CD14-positive monocyte (primary cell): ENCODE results near the gene DLGAP1. TPM values are rescaled to one million over a fixed set of nuclear protein-coding genes. Genes with fewer than 3 reads are reported as not detected.

Experiments used
- DNase-seq, 3 donors: peaks; one replicate each; pipeline ENCODE4 v3.0.0-alpha.2; 2011 to 2022
- H2AFZ ChIP-seq: 2 replicates; pipeline ENCODE4 v1.6.0; 2012; ENCODE audit warnings: mild to moderate bottlenecking, low read depth, low read length, inconsistent platforms; ENCODE audit not compliant: insufficient read depth, poor library complexity, severe bottlenecking
- H3K27ac ChIP-seq, 2 donors: 1 replicate in 1 of 2; 2 replicates in 1 of 2; pipeline ENCODE4 v1.5.1; 2012 to 2013; ENCODE audit warnings: low read length in 2 of 2, control low read depth in 1 of 2, inconsistent platforms in 1 of 2, low read depth in 1 of 2, mild to moderate bottlenecking in 1 of 2
- H3K27me3 ChIP-seq, 2 donors: one replicate each; pipeline versions ENCODE4 v1.6.0 to v1.6.1; 2011 to 2013; ENCODE audit warnings: low read length in 2 of 2; ENCODE audit not compliant: control insufficient read depth in 2 of 2, insufficient read depth in 2 of 2
- H3K36me3 ChIP-seq, 2 donors: replicated peaks in 1 of 2; 1 replicate in 1 of 2; 2 replicates in 1 of 2; pipeline versions ENCODE4 v1.5.1 to v1.6.1; 2012 to 2013; ENCODE audit warnings: low read length in 2 of 2, control low read depth in 1 of 2, inconsistent platforms in 1 of 2, mild to moderate bottlenecking in 1 of 2; ENCODE audit not compliant: insufficient read depth in 2 of 2, control insufficient read depth in 1 of 2
- H3K4me1 ChIP-seq, 2 donors: 1 replicate in 1 of 2; 2 replicates in 1 of 2; pipeline versions ENCODE4 v1.5.1 to v1.6.1; 2012 to 2013; ENCODE audit warnings: low read length in 2 of 2, control low read depth in 1 of 2, inconsistent platforms in 1 of 2, mild to moderate bottlenecking in 1 of 2, moderate library complexity in 1 of 2; ENCODE audit not compliant: insufficient read depth in 2 of 2, control insufficient read depth in 1 of 2
- H3K4me2 ChIP-seq: replicated peaks from 2 replicates; pipeline ENCODE3; 2012; ENCODE audit warnings: low read length, moderate library complexity, mild to moderate bottlenecking; ENCODE audit not compliant: poor library complexity, severe bottlenecking; ENCODE audit errors: extremely low read depth
- H3K4me3 ChIP-seq, 3 experiments: fragments of 200-600 bp in 1 of 3; sonication (generic) in 1 of 3; replicated peaks in 1 of 3; 1 replicate in 2 of 3; 2 replicates in 1 of 3; pipeline ENCODE4 v1.5.1; 2011 to 2013; ENCODE audit warnings: low read length in 3 of 3, mild to moderate bottlenecking in 3 of 3, control low read depth in 2 of 3, low read depth in 2 of 3, inconsistent platforms in 1 of 3, moderate library complexity in 1 of 3
- H3K79me2 ChIP-seq: 2 replicates; pipeline ENCODE4 v1.6.0; 2012; ENCODE audit warnings: mild to moderate bottlenecking, control low read depth, inconsistent platforms, low read length, moderate library complexity; ENCODE audit not compliant: insufficient read depth
- H3K9ac ChIP-seq: 2 replicates; pipeline ENCODE4 v1.6.0; 2017; ENCODE audit warnings: low read length, mild to moderate bottlenecking; ENCODE audit not compliant: insufficient read depth, poor library complexity, severe bottlenecking
- H3K9me3 ChIP-seq, 2 donors: replicated peaks in 1 of 2; 1 replicate in 1 of 2; 2 replicates in 1 of 2; pipeline versions ENCODE4 v1.5.1 to v1.6.1; 2012 to 2013; ENCODE audit warnings: low read length in 2 of 2, control low read depth in 1 of 2; ENCODE audit not compliant: control insufficient read depth in 1 of 2, insufficient read depth in 1 of 2
- H4K20me1 ChIP-seq: 2 replicates; pipeline ENCODE4 v1.6.0; 2012; ENCODE audit warnings: mild to moderate bottlenecking, low read length, control low read depth, moderate library complexity; ENCODE audit not compliant: insufficient read depth
- H3K27ac Mint-ChIP-seq, 7 donors: one replicate each; pipeline ENCODE4 v1.8.0; 2020; ENCODE audit warnings: mild to moderate bottlenecking in 7 of 7, mixed read lengths in 7 of 7, moderate library complexity in 6 of 7, inconsistent platforms in 2 of 7
- H3K27me3 Mint-ChIP-seq, 3 donors: one replicate each; pipeline ENCODE4 v1.8.0; 2021 to 2022; ENCODE audit warnings: low read depth in 3 of 3, mild to moderate bottlenecking in 3 of 3, mixed read lengths in 3 of 3, moderate library complexity in 3 of 3, inconsistent platforms in 1 of 3
- H3K36me3 Mint-ChIP-seq, 2 donors: one replicate each; pipeline ENCODE4 v1.8.0; 2020; ENCODE audit warnings: mixed read lengths in 2 of 2, inconsistent platforms in 1 of 2, mild to moderate bottlenecking in 1 of 2
- H3K4me1 Mint-ChIP-seq: one replicate; pipeline ENCODE4 v1.8.0; 2020; ENCODE audit warnings: mild to moderate bottlenecking, mixed read lengths
- H3K4me3 Mint-ChIP-seq, 2 donors: one replicate each; pipeline ENCODE4 v1.8.0; 2020; ENCODE audit warnings: mild to moderate bottlenecking in 2 of 2, mixed read lengths in 2 of 2, moderate library complexity in 1 of 2
- H3K9me3 Mint-ChIP-seq, 7 donors: one replicate each; pipeline ENCODE4 v1.8.0; 2020 to 2022; ENCODE audit warnings: mixed read lengths in 7 of 7, mild to moderate bottlenecking in 6 of 7, moderate library complexity in 6 of 7, inconsistent platforms in 2 of 7
- WGBS: methylation state at CpG from one replicate; pipeline ENCODE4 v1.1.5; 2013; ENCODE audit warnings: missing lambda C conversion rate; ENCODE audit not compliant: insufficient coverage; 5-methylcytosine and 5-hydroxymethylcytosine counted together
- intact Hi-C, 2 donors: fragments of 100-400 bp; cut with micrococcal nuclease; formaldehyde crosslinking; loops; one replicate each; pipeline versions ENCODE4 v1.15.0 to v1.15.1; 2023
- polyA plus RNA-seq, 3 donors: library from polyadenylated mRNA; depleted of rRNA in 1 of 3; unstranded in 2 of 3; stranded (reverse) in 1 of 3; fragments of 300-500 nt in 2 of 3; fragments of >200 nt in 1 of 3; fragmentation: Illumina TruSeq in 2 of 3; gene quantifications; 1 replicate in 2 of 3; 2 replicates in 1 of 3; pipeline ENCODE4 v1.2.3, GENCODE V29; 2012 to 2021
- TF ChIP-seq, protein P1 (sequence below): fragments of 200-600 bp; IDR thresholded peaks from one replicate; pipeline ENCODE4 v1.8.0; 2022; ENCODE audit warnings: antibody characterized with exemption, mild to moderate bottlenecking

Gene DLGAP1
- polyA plus RNA-seq, 3 donors: 0.09 to 0.42 TPM; not detected in 1

DNA sequence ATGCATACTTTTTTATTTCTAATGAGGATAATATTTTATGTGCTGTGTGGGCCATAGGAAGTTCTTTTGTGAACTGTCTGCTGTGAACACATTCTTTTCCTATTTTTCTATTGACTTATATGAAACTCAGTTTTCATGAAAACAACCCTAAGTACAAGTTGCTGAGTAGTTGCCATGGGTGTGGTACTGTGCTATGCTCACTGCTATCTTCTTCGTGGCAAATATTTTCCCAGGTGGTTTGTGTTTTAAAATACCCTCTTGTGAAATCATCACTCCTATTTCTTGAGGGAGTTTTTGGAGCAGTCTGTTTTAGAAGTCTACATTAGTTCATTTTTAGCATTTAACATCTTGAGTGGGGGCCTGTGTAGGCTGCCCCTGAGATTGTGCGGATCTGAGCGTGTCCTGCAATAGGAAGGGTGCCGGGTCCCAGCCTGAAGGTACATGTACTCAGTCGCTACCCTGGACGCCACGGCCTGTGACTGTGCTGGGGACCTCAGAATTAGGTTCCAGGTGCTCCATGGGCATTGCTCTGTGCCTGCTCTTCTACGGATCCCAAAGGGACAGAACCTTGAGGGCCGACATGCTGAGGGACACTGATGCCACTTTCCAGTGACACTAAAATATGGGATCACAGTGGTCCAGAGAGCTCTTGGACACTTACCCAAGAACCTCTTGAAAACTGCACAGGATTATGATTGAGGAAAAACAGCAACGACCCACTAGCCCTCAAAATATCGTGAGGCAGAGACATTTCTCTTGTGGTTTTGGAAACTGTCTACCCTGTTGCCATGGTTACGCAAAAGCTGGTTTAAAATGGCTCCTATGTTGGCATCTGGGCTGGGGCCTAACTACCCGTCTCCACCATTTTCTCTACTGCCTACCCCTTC is 524.7 kb downstream of the DLGAP1 start:
- WGBS: 91% methylated on average over 12 of the region's 13 CpGs

DNA sequence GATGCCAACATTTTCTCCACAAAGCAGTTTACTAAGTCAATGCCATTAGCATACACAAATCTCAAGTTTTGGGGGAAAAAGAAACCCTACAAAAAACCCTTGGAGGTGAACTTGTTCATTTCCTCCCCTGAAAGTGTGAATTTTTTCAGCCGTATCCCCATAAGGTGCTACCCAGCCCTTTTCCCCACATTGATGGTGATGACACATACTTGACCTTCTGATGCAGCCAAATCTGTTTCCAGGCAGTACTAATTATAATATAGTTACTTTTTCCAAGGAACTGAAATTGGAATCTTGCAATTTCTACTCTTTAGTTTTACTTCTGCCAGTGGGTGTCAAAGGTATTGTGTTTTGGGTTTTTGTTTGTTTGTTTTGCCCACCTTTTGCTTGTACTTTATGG is 530.7 kb downstream of the DLGAP1 start:
- no peaks in the 10 kb centered on the region for H3K79me2 ChIP-seq
- no peaks in the 10 kb centered on the region for H3K36me3 ChIP-seq
- H3K9ac ChIP-seq: no peak overlapping the region
- H3K36me3 Mint-ChIP-seq: no peaks in the 10 kb centered on the region
- no peak overlapping the region for H3K27ac Mint-ChIP-seq
- H3K4me3 ChIP-seq: no peak overlapping the region
- no CpG with 5 or more reads among the region's 1 CpG for WGBS
- no peaks in the 10 kb centered on the region for H4K20me1 ChIP-seq
- H2AFZ ChIP-seq: no peak overlapping the region
- no peak overlapping the region for H3K4me3 Mint-ChIP-seq
- peaks cover 0 to 7% (median 4%) of the 10 kb centered on the region in 3 donors for H3K27me3 Mint-ChIP-seq
- no peaks in the 10 kb centered on the region for H3K9me3 ChIP-seq
- TF ChIP-seq, protein P1, sequence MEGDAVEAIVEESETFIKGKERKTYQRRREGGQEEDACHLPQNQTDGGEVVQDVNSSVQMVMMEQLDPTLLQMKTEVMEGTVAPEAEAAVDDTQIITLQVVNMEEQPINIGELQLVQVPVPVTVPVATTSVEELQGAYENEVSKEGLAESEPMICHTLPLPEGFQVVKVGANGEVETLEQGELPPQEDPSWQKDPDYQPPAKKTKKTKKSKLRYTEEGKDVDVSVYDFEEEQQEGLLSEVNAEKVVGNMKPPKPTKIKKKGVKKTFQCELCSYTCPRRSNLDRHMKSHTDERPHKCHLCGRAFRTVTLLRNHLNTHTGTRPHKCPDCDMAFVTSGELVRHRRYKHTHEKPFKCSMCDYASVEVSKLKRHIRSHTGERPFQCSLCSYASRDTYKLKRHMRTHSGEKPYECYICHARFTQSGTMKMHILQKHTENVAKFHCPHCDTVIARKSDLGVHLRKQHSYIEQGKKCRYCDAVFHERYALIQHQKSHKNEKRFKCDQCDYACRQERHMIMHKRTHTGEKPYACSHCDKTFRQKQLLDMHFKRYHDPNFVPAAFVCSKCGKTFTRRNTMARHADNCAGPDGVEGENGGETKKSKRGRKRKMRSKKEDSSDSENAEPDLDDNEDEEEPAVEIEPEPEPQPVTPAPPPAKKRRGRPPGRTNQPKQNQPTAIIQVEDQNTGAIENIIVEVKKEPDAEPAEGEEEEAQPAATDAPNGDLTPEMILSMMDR: no peak
- H3K4me1 Mint-ChIP-seq: no peaks in the 10 kb centered on the region
- H3K4me1 ChIP-seq: no peaks in the 10 kb centered on the region
- H3K9me3 Mint-ChIP-seq: peaks cover 0 to 3% (median 0%) of the 10 kb centered on the region in 7 donors
- intact Hi-C loops: no loop called here
- no peaks in the 10 kb centered on the region for H3K27me3 ChIP-seq
- no peak overlapping the region for H3K4me2 ChIP-seq
- no peak for DNase-seq
- H3K27ac ChIP-seq: no peak overlapping the region

More for the DNA sequence above, 524.7 kb downstream of the DLGAP1 start:
- no peaks in the 10 kb centered on the region for H3K9me3 ChIP-seq
- H3K27me3 Mint-ChIP-seq: peaks cover 0 to 4% (median 2%) of the 10 kb centered on the region in 3 donors
- H3K4me3 ChIP-seq: no peak overlapping the region
- H3K4me3 Mint-ChIP-seq: no peak overlapping the region
- no peaks in the 10 kb centered on the region for H3K36me3 Mint-ChIP-seq
- TF ChIP-seq, protein P1: no peak
- no peaks in the 10 kb centered on the region for H3K36me3 ChIP-seq
- H3K9ac ChIP-seq: no peak overlapping the region
- no peaks in the 10 kb centered on the region for H3K4me1 Mint-ChIP-seq
- intact Hi-C loops: no loop called here
- H3K4me2 ChIP-seq: no peak overlapping the region
- no peaks in the 10 kb centered on the region for H3K79me2 ChIP-seq
- H3K27ac ChIP-seq: no peak overlapping the region
- no peaks in the 10 kb centered on the region for H4K20me1 ChIP-seq
- no peaks in the 10 kb centered on the region for H3K4me1 ChIP-seq
- H3K27ac Mint-ChIP-seq: no peak overlapping the region
- no peak for DNase-seq
- no peak overlapping the region for H2AFZ ChIP-seq
- peaks cover 0 to 3% (median 0%) of the 10 kb centered on the region in 7 donors for H3K9me3 Mint-ChIP-seq
- no peaks in the 10 kb centered on the region for H3K27me3 ChIP-seq
